Neural cell (in vitro differentiated cells): ENCODE results near the gene MYO5C. TPM values are rescaled to one million over a fixed set of nuclear protein-coding genes. Genes with fewer than 3 reads are reported as not detected.

ENCODE experiments used
- H2AFZ ChIP-seq: fragments of 200-600, 300-800 bp; sonication (generic), shearing (Covaris generic); 2 replicates; pipeline ENCODE4 v1.6.0; 2014; ENCODE audit warnings: low read depth, mild to moderate bottlenecking, antibody characterized with exemption, low read length, moderate library complexity
- H3F3A ChIP-seq: fragments of 200-600 bp; shearing (Covaris generic); 2 replicates; pipeline ENCODE4 v1.6.1; 2016; ENCODE audit warnings: mild to moderate bottlenecking, moderate library complexity, mixed read lengths, antibody characterized with exemption, low read length; ENCODE audit not compliant: insufficient read depth, poor library complexity, severe bottlenecking
- H3K27ac ChIP-seq: fragments of 200-600, 300-800 bp; sonication (generic), shearing (Covaris generic); 2 replicates; pipeline ENCODE4 v1.5.1; 2014; ENCODE audit warnings: mild to moderate bottlenecking, low read length, moderate library complexity
- H3K27me3 ChIP-seq: fragments of 300-800, 200-600 bp; sonication (generic), shearing (Covaris generic); 2 replicates; pipeline ENCODE4 v1.6.0; 2014; ENCODE audit warnings: mild to moderate bottlenecking, low read depth, low read length, moderate library complexity; ENCODE audit not compliant: insufficient read depth
- H3K36me3 ChIP-seq: fragments of 300-800, 200-600 bp; sonication (generic), shearing (Covaris generic); 2 replicates; pipeline ENCODE4 v1.5.1; 2014; ENCODE audit warnings: mild to moderate bottlenecking, antibody characterized with exemption, low read length, moderate library complexity; ENCODE audit not compliant: insufficient read depth
- H3K4me2 ChIP-seq: fragments of 300-800, 200-600 bp; sonication (generic), shearing (Covaris generic); 2 replicates; pipeline ENCODE4 v1.6.0; 2014; ENCODE audit warnings: mild to moderate bottlenecking, low read length
- H3K4me3 ChIP-seq: fragments of 300-800, 200-600 bp; sonication (generic), shearing (Covaris generic); 2 replicates; pipeline ENCODE4 v1.5.1; 2014; ENCODE audit warnings: mild to moderate bottlenecking, low read length, moderate library complexity
- H3K79me2 ChIP-seq: fragments of 200-600 bp; shearing (Covaris generic); replicated peaks from 2 replicates; pipeline ENCODE4 v1.6.0; 2014; ENCODE audit warnings: mild to moderate bottlenecking, low read length, moderate library complexity; ENCODE audit not compliant: insufficient read depth
- H3K9ac ChIP-seq: fragments of 300-800, 200-600 bp; sonication (generic), shearing (Covaris generic); 2 replicates; pipeline ENCODE4 v1.6.1; 2016; ENCODE audit warnings: mild to moderate bottlenecking, low read length, mixed read lengths
- H3K9me2 ChIP-seq: fragments of 200-600 bp; shearing (Covaris generic); 2 replicates; pipeline ENCODE4 v1.6.1; 2016; ENCODE audit warnings: mild to moderate bottlenecking, low read length, mixed read lengths; ENCODE audit not compliant: insufficient read depth
- H3K9me3 ChIP-seq: fragments of 200-600, 300-800 bp; sonication (generic), shearing (Covaris generic); 2 replicates; pipeline ENCODE4 v1.6.1; 2016; ENCODE audit warnings: mild to moderate bottlenecking, mixed run types, low read length, moderate library complexity, mixed read lengths
- H4K20me1 ChIP-seq: fragments of 200-600 bp; shearing (Covaris generic); 2 replicates; pipeline ENCODE4 v1.6.1; 2016; ENCODE audit warnings: mild to moderate bottlenecking, mixed run types; ENCODE audit not compliant: insufficient read depth
- EP300 ChIP-seq: fragments of 450-650 bp; conservative IDR thresholded peaks from 2 replicates; pipeline ENCODE4 v1.6.1; 2014; ENCODE audit warnings: antibody characterized with exemption, mild to moderate bottlenecking, moderate library complexity; ENCODE audit not compliant: poor library complexity, severe bottlenecking
- EZH2 ChIP-seq: fragments of 200-600, 300-800 bp; shearing (Covaris generic), sonication (generic); IDR thresholded peaks from 2 replicates; pipeline ENCODE4 v1.6.1; 2014; ENCODE audit warnings: antibody characterized with exemption, low read length, borderline replicate concordance, mild to moderate bottlenecking; ENCODE audit not compliant: insufficient read depth, poor library complexity, severe bottlenecking
- MXI1 ChIP-seq: fragments of 450-650 bp; conservative IDR thresholded peaks from 2 replicates; pipeline ENCODE4 v1.6.1; 2014; ENCODE audit warnings: antibody characterized with exemption, mild to moderate bottlenecking; ENCODE audit not compliant: poor library complexity, severe bottlenecking
- POLR2AphosphoS5 ChIP-seq: IDR thresholded peaks from 2 replicates; pipeline ENCODE4 v1.6.1; 2012
- RAD21 ChIP-seq: fragments of 450-650 bp; conservative IDR thresholded peaks from 2 replicates; pipeline ENCODE4 v1.6.1; 2014; ENCODE audit warnings: antibody characterized with exemption, mild to moderate bottlenecking, moderate library complexity
- REST ChIP-seq: IDR thresholded peaks from 2 replicates; pipeline ENCODE4 v1.6.1; 2012; ENCODE audit warnings: borderline replicate concordance
- SMC3 ChIP-seq: fragments of 450-650 bp; conservative IDR thresholded peaks from 2 replicates; pipeline ENCODE4 v1.6.1; 2014; ENCODE audit warnings: antibody characterized with exemption, mild to moderate bottlenecking, moderate library complexity; ENCODE audit not compliant: poor library complexity
- TAF1 ChIP-seq: IDR thresholded peaks from 2 replicates; pipeline ENCODE4 v1.6.1; 2012; ENCODE audit warnings: low read depth
- polyA plus RNA-seq: library from polyadenylated mRNA; depleted of rRNA; stranded (reverse); fragments of >200 nt; gene quantifications from 2 replicates; pipeline ENCODE4 v1.2.3, GENCODE V29; 2014
- TF ChIP-seq, protein P1 (sequence below): fragments of 450-650 bp; IDR thresholded peaks from 2 replicates; pipeline ENCODE4 v1.5.1; 2014; ENCODE audit warnings: antibody characterized with exemption, mild to moderate bottlenecking, moderate library complexity; ENCODE audit not compliant: poor library complexity, severe bottlenecking

MYO5C gene
- polyA plus RNA-seq, 1 donor from 2014 or later = 0.77 TPM

- H3K9ac ChIP-seq = no peak overlapping the region
- no peaks in the 10 kb centered on the region for H3K9me2 ChIP-seq
- no peaks in the 10 kb centered on the region for H4K20me1 ChIP-seq
- H3K4me3 ChIP-seq = no peak overlapping the region
- H3K4me2 ChIP-seq = no peak overlapping the region
- H3K36me3 ChIP-seq = peaks cover 13% of the 10 kb centered on the region
- H3K9me3 ChIP-seq = no peaks in the 10 kb centered on the region
- no peaks in the 10 kb centered on the region for H3K79me2 ChIP-seq
- H3F3A ChIP-seq = no peaks in the 10 kb centered on the region
- no peak for TF ChIP-seq REST
- no peak for TF ChIP-seq TAF1
- no peak for TF ChIP-seq EP300
- TF ChIP-seq MXI1 = no peak
- TF ChIP-seq, protein P1, sequence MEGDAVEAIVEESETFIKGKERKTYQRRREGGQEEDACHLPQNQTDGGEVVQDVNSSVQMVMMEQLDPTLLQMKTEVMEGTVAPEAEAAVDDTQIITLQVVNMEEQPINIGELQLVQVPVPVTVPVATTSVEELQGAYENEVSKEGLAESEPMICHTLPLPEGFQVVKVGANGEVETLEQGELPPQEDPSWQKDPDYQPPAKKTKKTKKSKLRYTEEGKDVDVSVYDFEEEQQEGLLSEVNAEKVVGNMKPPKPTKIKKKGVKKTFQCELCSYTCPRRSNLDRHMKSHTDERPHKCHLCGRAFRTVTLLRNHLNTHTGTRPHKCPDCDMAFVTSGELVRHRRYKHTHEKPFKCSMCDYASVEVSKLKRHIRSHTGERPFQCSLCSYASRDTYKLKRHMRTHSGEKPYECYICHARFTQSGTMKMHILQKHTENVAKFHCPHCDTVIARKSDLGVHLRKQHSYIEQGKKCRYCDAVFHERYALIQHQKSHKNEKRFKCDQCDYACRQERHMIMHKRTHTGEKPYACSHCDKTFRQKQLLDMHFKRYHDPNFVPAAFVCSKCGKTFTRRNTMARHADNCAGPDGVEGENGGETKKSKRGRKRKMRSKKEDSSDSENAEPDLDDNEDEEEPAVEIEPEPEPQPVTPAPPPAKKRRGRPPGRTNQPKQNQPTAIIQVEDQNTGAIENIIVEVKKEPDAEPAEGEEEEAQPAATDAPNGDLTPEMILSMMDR = no peak
- TF ChIP-seq RAD21 = no peak
- no peak for TF ChIP-seq EZH2
- TF ChIP-seq SMC3 = no peak
- TF ChIP-seq POLR2AphosphoS5 = no peak
- H3K27ac ChIP-seq = no peak overlapping the region
- H3K27me3 ChIP-seq = no peaks in the 10 kb centered on the region
- no peak overlapping the region for H2AFZ ChIP-seq
Measured at GRCh38 chr15:52324109-52324508, 28.5 kb upstream of the MYO5C start.

GRCh38 chr15:52318729-52319500 lies 23.3 kb upstream of the MYO5C start:
- H3K27ac ChIP-seq = no peak overlapping the region
- H3K79me2 ChIP-seq = no peaks in the 10 kb centered on the region
- H3K27me3 ChIP-seq = no peaks in the 10 kb centered on the region
- H3K4me2 ChIP-seq = no peak overlapping the region
- TF ChIP-seq TAF1 (no peak), MXI1 (no peak), EZH2 (no peak), POLR2AphosphoS5 (no peak), SMC3 (no peak), EP300 (no peak), RAD21 (no peak), REST (no peak)
- TF ChIP-seq, protein P1 = no peak
- no peaks in the 10 kb centered on the region for H4K20me1 ChIP-seq
- H3K9ac ChIP-seq = no peak overlapping the region
- H3K9me3 ChIP-seq = no peaks in the 10 kb centered on the region
- H3K36me3 ChIP-seq = peaks cover 10% of the 10 kb centered on the region
- H3K9me2 ChIP-seq = no peaks in the 10 kb centered on the region
- no peak overlapping the region for H3K4me3 ChIP-seq
- H2AFZ ChIP-seq = no peak overlapping the region
- H3F3A ChIP-seq = no peaks in the 10 kb centered on the region
